H9 (cell line): ENCODE measurements around the gene ARMS2. TPM values are rescaled to one million over a fixed set of nuclear protein-coding genes. Genes with fewer than 3 reads are reported as not detected.
A peak's percentile ranks its signal among the peaks of the same experiment; 100 is the strongest.

Experiments
- DNase-seq: peaks from one replicate; pipeline ENCODE4 v3.0.0-alpha.2; 2017
- H2AFZ ChIP-seq: one replicate; pipeline ENCODE4 v1.6.1; 2013; ENCODE audit warnings: mild to moderate bottlenecking, low read length, control low read depth, moderate library complexity
- H2AK5ac ChIP-seq: 2 replicates; pipeline ENCODE4 v1.6.1; 2013; ENCODE audit warnings: low read length, control low read depth, mixed read lengths; ENCODE audit not compliant: insufficient read length
- H2BK120ac ChIP-seq: one replicate; pipeline ENCODE4 v1.6.1; 2013; ENCODE audit warnings: low read depth, mild to moderate bottlenecking, low read length, control low read depth, inconsistent platforms; ENCODE audit not compliant: poor library complexity, severe bottlenecking
- H2BK12ac ChIP-seq: 2 replicates; pipeline ENCODE4 v1.6.1; 2013; ENCODE audit warnings: low read length, control low read depth, mixed read lengths, low read depth; ENCODE audit not compliant: insufficient read length
- H2BK15ac ChIP-seq: 2 replicates; pipeline ENCODE4 v1.6.1; 2013; ENCODE audit warnings: low read depth, low read length, control low read depth
- H2BK20ac ChIP-seq: one replicate; pipeline ENCODE4 v1.6.1; 2013; ENCODE audit warnings: low read depth, mild to moderate bottlenecking, low read length, control low read depth, inconsistent platforms; ENCODE audit not compliant: poor library complexity, severe bottlenecking
- H2BK5ac ChIP-seq: 2 replicates; pipeline ENCODE4 v1.6.1; 2013; ENCODE audit warnings: low read length, control low read depth, mixed read lengths; ENCODE audit not compliant: insufficient read length
- H3K14ac ChIP-seq: 2 replicates; pipeline ENCODE4 v1.6.1; 2013; ENCODE audit warnings: low read length, control low read depth; ENCODE audit not compliant: insufficient read depth
- H3K18ac ChIP-seq: 2 replicates; pipeline ENCODE4 v1.6.1; 2013; ENCODE audit warnings: low read depth, mild to moderate bottlenecking, mixed read lengths, low read length, control low read depth; ENCODE audit not compliant: insufficient read length
- H3K23ac ChIP-seq: 2 replicates; pipeline ENCODE4 v1.6.1; 2013; ENCODE audit warnings: low read length, control low read depth, mixed read lengths, low read depth; ENCODE audit not compliant: insufficient read length
- H3K23me2 ChIP-seq: 2 replicates; pipeline ENCODE4 v1.6.1; 2013; ENCODE audit warnings: low read depth, mild to moderate bottlenecking, mixed read lengths, low read length, control low read depth; ENCODE audit not compliant: insufficient read length, poor library complexity, severe bottlenecking
- H3K27ac ChIP-seq: 2 replicates; pipeline ENCODE4 v1.5.1; 2013; ENCODE audit warnings: low read length, control low read depth, mixed read lengths, low read depth; ENCODE audit not compliant: insufficient read length
- H3K27me3 ChIP-seq: 2 replicates; pipeline ENCODE4 v1.6.1; 2013; ENCODE audit warnings: low read length, control low read depth, inconsistent platforms; ENCODE audit not compliant: insufficient read depth
- H3K4ac ChIP-seq: 2 replicates; pipeline ENCODE4 v1.6.1; 2013; ENCODE audit warnings: low read depth, mild to moderate bottlenecking, control low read depth, inconsistent platforms, low read length, moderate library complexity
- H3K4me1 ChIP-seq: 2 replicates; pipeline ENCODE4 v1.6.1; 2013; ENCODE audit warnings: low read length, control low read depth, inconsistent platforms; ENCODE audit not compliant: insufficient read depth
- H3K4me2 ChIP-seq: 2 replicates; pipeline ENCODE4 v1.6.1; 2013; ENCODE audit warnings: low read length, control low read depth, mixed read lengths; ENCODE audit not compliant: insufficient read length, insufficient read depth
- H3K56ac ChIP-seq: 2 replicates; pipeline ENCODE4 v1.6.1; 2013; ENCODE audit warnings: low read depth, mild to moderate bottlenecking, mixed read lengths, low read length, control low read depth; ENCODE audit not compliant: insufficient read length
- H3K79me1 ChIP-seq: 2 replicates; pipeline ENCODE4 v1.6.1; 2013; ENCODE audit warnings: low read depth, mild to moderate bottlenecking, moderate library complexity, low read length, control low read depth, inconsistent platforms; ENCODE audit not compliant: insufficient read depth, poor library complexity, severe bottlenecking
- H3K79me2 ChIP-seq: 2 replicates; pipeline ENCODE4 v1.6.1; 2013; ENCODE audit warnings: low read length, control low read depth, inconsistent platforms; ENCODE audit not compliant: insufficient read depth
- H3K9ac ChIP-seq: 2 replicates; pipeline ENCODE4 v1.6.1; 2013; ENCODE audit warnings: low read length, control low read depth, mixed read lengths; ENCODE audit not compliant: insufficient read length; ENCODE audit errors: extremely low read depth
- H3K9me3 ChIP-seq: one replicate; pipeline ENCODE4 v1.6.1; 2013; ENCODE audit warnings: low read depth, low read length, inconsistent platforms; ENCODE audit not compliant: control insufficient read depth
- H3T11ph ChIP-seq: one replicate; pipeline ENCODE4 v1.6.1; 2013; ENCODE audit warnings: mild to moderate bottlenecking, low read length, control low read depth, inconsistent platforms
- H4K20me1 ChIP-seq: one replicate; pipeline ENCODE4 v1.6.1; 2013; ENCODE audit not compliant: control insufficient read depth, insufficient read length, insufficient read depth
- H4K5ac ChIP-seq: 2 replicates; pipeline ENCODE4 v1.6.1; 2013; ENCODE audit warnings: low read depth, mild to moderate bottlenecking, mixed read lengths, low read length, control low read depth; ENCODE audit not compliant: insufficient read length
- H4K8ac ChIP-seq: replicated peaks from 2 replicates; pipeline ENCODE4 v1.6.1; 2013; ENCODE audit warnings: low read length, control low read depth, mixed read lengths, low read depth; ENCODE audit not compliant: insufficient read length
- H4K91ac ChIP-seq: 2 replicates; pipeline ENCODE4 v1.6.1; 2013; ENCODE audit warnings: low read depth, mild to moderate bottlenecking, moderate library complexity, mixed read lengths, low read length, control low read depth; ENCODE audit not compliant: insufficient read length
- H3K27ac Mint-ChIP-seq, 3 experiments: 2 replicates in 2 of 3; 3 replicates in 1 of 3; pipeline ENCODE4 v1.8.0; 2020 to 2021; ENCODE audit warnings: mixed read lengths in 3 of 3, mild to moderate bottlenecking in 1 of 3, moderate library complexity in 1 of 3
- H3K27me3 Mint-ChIP-seq: 2 replicates; pipeline ENCODE4 v1.8.0; 2021; ENCODE audit warnings: low read depth, mild to moderate bottlenecking, moderate library complexity, mixed read lengths
- H3K36me3 Mint-ChIP-seq, 3 experiments: 2 replicates in 2 of 3; 3 replicates in 1 of 3; pipeline ENCODE4 v1.8.0; 2020 to 2021; ENCODE audit warnings: low read depth in 3 of 3, mixed read lengths in 3 of 3; ENCODE audit not compliant: insufficient read depth in 1 of 3
- H3K4me1 Mint-ChIP-seq, 2 experiments: 2 replicates each; pipeline ENCODE4 v1.8.0; 2020; ENCODE audit warnings: mixed read lengths in 2 of 2
- H3K4me3 Mint-ChIP-seq, 2 experiments: 2 replicates in 1 of 2; 3 replicates in 1 of 2; pipeline ENCODE4 v1.8.0; 2020 to 2021; ENCODE audit warnings: mild to moderate bottlenecking in 2 of 2, mixed read lengths in 2 of 2, moderate library complexity in 1 of 2
- H3K9me3 Mint-ChIP-seq, 2 experiments: 2 replicates in 1 of 2; 3 replicates in 1 of 2; pipeline ENCODE4 v1.8.0; 2020; ENCODE audit warnings: mild to moderate bottlenecking in 2 of 2, mixed read lengths in 2 of 2, moderate library complexity in 1 of 2
- CTCF ChIP-seq: fragments of 200-600 bp; sonication (generic); conservative IDR thresholded peaks from 3 replicates; pipeline ENCODE4 v1.8.0; 2021; ENCODE audit warnings: antibody characterized with exemption, mild to moderate bottlenecking
- WGBS: extraction: QIAGEN DNeasy Blood & Tissue Kit; methylation state at CpG from one replicate; pipeline ENCODE4 v1.1.7; 2013; ENCODE audit warnings: missing lambda C conversion rate, low lambda C conversion rate, mixed read lengths; ENCODE audit not compliant: insufficient read length; ENCODE audit errors: extremely low coverage; 5-methylcytosine and 5-hydroxymethylcytosine counted together
- total RNA-seq: library from RNA; stranded (reverse); gene quantifications from 2 replicates; pipeline ENCODE4 v1.2.1, GENCODE V29; 2021

Gene ARMS2
- total RNA-seq, 1 experiment from 2014 or later: not detected

DNA sequence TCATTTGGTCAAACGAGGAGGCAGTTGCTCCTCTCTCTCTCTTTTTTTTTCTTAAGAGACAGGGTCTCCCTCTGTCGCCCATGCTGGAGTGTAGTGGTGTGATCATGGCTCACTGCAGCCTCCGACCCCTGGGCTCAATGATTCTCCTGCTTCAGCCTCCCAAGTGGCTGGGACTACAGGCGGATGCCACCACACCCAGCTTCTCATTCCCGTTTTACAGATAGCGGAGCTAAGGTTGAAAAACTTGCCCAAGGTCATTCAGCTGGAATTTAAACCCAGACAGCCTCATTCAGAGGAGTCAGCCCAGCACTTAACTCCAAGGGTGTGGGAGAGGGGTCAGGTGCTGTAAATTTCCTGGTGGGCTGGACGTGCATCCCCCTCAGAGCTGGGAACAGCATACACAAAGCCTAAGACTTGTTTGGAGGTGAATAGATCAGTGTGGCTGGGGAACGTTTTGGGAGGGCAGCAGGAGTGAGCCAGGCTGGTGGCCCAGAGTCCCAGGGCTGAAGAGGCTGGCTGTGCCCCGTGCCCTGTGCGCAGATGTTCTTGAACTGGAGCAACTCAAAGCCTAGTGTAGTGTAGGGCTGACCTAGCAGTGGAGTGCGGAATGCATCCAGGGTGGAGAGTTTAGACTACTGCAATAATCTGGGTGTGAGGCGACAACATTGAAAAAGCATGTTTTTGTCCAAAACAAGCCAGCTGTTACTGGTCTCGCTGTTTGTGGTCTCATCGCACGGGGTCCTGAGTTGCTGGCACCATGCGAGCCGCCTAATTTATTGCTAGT lies 9.2 kb downstream of the ARMS2 start:
- peak overlapping the region; percentile 61 for H3K4me2 ChIP-seq
- H3K4me1 ChIP-seq: no peaks in the 10 kb centered on the region
- H4K5ac ChIP-seq: no peak overlapping the region
- H2BK12ac ChIP-seq: no peak overlapping the region
- Mint-ChIP-seq H3K4me3 (peak overlapping the region in 1 of 2 experiments; percentile 81; a peak in 3 of 5 replicates), H3K4me1 (peaks cover 16 to 32% of the 10 kb centered on the region in 2 experiments), H3K27ac (no peak overlapping the region), H3K9me3 (no peaks in the 10 kb centered on the region; a peak in 2 of 5 replicates), H3K27me3 (peaks cover 79% of the 10 kb centered on the region), H3K36me3 (0 out of 7 replicates have a peak, but pooled peaks cover 0 to 3% (median 0%) of the 10 kb centered on the region in 3 experiments)
- no peak overlapping the region for H3T11ph ChIP-seq
- H3K14ac ChIP-seq: no peak overlapping the region
- no peaks in the 10 kb centered on the region for H3K79me2 ChIP-seq
- H3K23me2 ChIP-seq: peaks cover 17% of the 10 kb centered on the region
- no peak for TF ChIP-seq CTCF
- H2BK5ac ChIP-seq: no peak overlapping the region
- no peak overlapping the region for H4K91ac ChIP-seq
- H2BK120ac ChIP-seq: no peak overlapping the region
- no peak overlapping the region for H3K18ac ChIP-seq
- peaks cover 30% of the 10 kb centered on the region for H3K27me3 ChIP-seq
- H3K27ac ChIP-seq: no peak overlapping the region
- no peaks in the 10 kb centered on the region for H4K20me1 ChIP-seq
- no peak overlapping the region for H3K56ac ChIP-seq
- H2AK5ac ChIP-seq: no peak overlapping the region
- no CpG with 5 or more reads among the region's 17 CpGs for WGBS
- no peak overlapping the region for H3K4ac ChIP-seq
- H3K79me1 ChIP-seq: no peaks in the 10 kb centered on the region
- no peak overlapping the region for H4K8ac ChIP-seq
- no peak overlapping the region for H3K23ac ChIP-seq
- H3K9ac ChIP-seq: no peak overlapping the region
- H2AFZ ChIP-seq: no peak overlapping the region
- no peak overlapping the region for H2BK20ac ChIP-seq
- no peaks in the 10 kb centered on the region for H3K9me3 ChIP-seq
- no peak for DNase-seq
- no peak overlapping the region for H2BK15ac ChIP-seq
